A673 (cell line): ENCODE results near the gene TP53BP1. TPM values are rescaled to one million over a fixed set of nuclear protein-coding genes. Genes with fewer than 3 reads are reported as not detected.

ENCODE experiments used
- BruUV-seq: library from RNA; stranded (reverse); fragments of 400-500 nt; replicated peaks from 2 replicates; lab custom pipeline; 2021; lab: Mats Ljungman, UMichigan
- CTCF ChIA-PET: fragments of 300-600 bp; sonication (Branson Sonifier 250); formaldehyde crosslinking; loops from one replicate; lab custom pipeline; 2022; ENCODE audit warnings: antibody characterized with exemption; lab: Charles Lee
- POLR2A ChIA-PET: fragments of 300-600 bp; sonication (Branson Sonifier 250); formaldehyde crosslinking; loops from one replicate; lab custom pipeline; 2022; ENCODE audit warnings: antibody characterized with exemption; ENCODE audit not compliant: low non-redundant PET; lab: Charles Lee
- DNase-seq: peaks from one replicate; pipeline ENCODE4 v3.0.0-alpha.2; 2015; ENCODE audit warnings: low spot score
- H3K27ac ChIP-seq: fragments of 200-600 bp; sonication (generic); 2 replicates; pipeline ENCODE4 v1.5.1; 2016; ENCODE audit warnings: mixed run types, low read depth, mild to moderate bottlenecking, mixed read lengths, antibody characterized with exemption, low read length; ENCODE audit not compliant: poor library complexity, severe bottlenecking
- H3K27me3 ChIP-seq: fragments of 200-600 bp; sonication (generic); replicated peaks from 2 replicates; pipeline ENCODE4 v1.6.1; 2017; ENCODE audit warnings: mixed run types, low read depth, mild to moderate bottlenecking, mixed read lengths, antibody characterized with exemption, low read length; ENCODE audit not compliant: insufficient read depth, poor library complexity
- H3K36me3 ChIP-seq: fragments of 200-600 bp; sonication (generic); 2 replicates; pipeline ENCODE4 v1.6.1; 2016; ENCODE audit warnings: mixed run types, mild to moderate bottlenecking, mixed read lengths, antibody characterized with exemption, low read length; ENCODE audit not compliant: insufficient read depth, poor library complexity, severe bottlenecking
- H3K4me1 ChIP-seq: fragments of 200-600 bp; sonication (generic); 2 replicates; pipeline ENCODE4 v1.6.1; 2017; ENCODE audit warnings: mixed run types, mild to moderate bottlenecking, mixed read lengths, antibody characterized with exemption, low read length; ENCODE audit not compliant: insufficient read depth, poor library complexity, severe bottlenecking
- H3K4me3 ChIP-seq: fragments of 200-600 bp; sonication (generic); 2 replicates; pipeline ENCODE4 v1.5.1; 2016; ENCODE audit warnings: low read depth, mixed run types, mild to moderate bottlenecking, mixed read lengths, low read length; ENCODE audit not compliant: poor library complexity, severe bottlenecking
- H3K9me3 ChIP-seq: fragments of 200-600 bp; sonication (generic); 2 replicates; pipeline ENCODE4 v1.6.1; 2016; ENCODE audit warnings: mixed run types, low read depth, mild to moderate bottlenecking, mixed read lengths, antibody characterized with exemption, low read length; ENCODE audit not compliant: poor library complexity, severe bottlenecking
- EZH2 ChIP-seq: fragments of 200-600 bp; sonication (generic); IDR thresholded peaks from 2 replicates; pipeline ENCODE4 v1.6.1; 2017; ENCODE audit warnings: borderline replicate concordance, low read depth, mild to moderate bottlenecking, mixed read lengths, antibody characterized with exemption, low read length; ENCODE audit not compliant: poor library complexity, severe bottlenecking
- intact Hi-C: fragments of 100-400 bp; cut with micrococcal nuclease; formaldehyde crosslinking; loops from one replicate; pipeline ENCODE4 v1.10.0; 2022; ENCODE audit not compliant: unreplicated experiment
- total RNA-seq: library from RNA; stranded (reverse); gene quantifications from 2 replicates; pipeline ENCODE4 v1.2.3, GENCODE V29; 2021
- TF ChIP-seq, protein P1 (sequence below): fragments of 300-800, 200-600 bp; sonication (generic); conservative IDR thresholded peaks from 2 replicates; pipeline ENCODE4 v1.5.1; 2017; ENCODE audit warnings: low read depth, mild to moderate bottlenecking, antibody characterized with exemption, low read length, moderate library complexity, mixed read lengths

Gene TP53BP1
- total RNA-seq, 1 experiment from 2014 or later: 66.0 TPM

DNA sequence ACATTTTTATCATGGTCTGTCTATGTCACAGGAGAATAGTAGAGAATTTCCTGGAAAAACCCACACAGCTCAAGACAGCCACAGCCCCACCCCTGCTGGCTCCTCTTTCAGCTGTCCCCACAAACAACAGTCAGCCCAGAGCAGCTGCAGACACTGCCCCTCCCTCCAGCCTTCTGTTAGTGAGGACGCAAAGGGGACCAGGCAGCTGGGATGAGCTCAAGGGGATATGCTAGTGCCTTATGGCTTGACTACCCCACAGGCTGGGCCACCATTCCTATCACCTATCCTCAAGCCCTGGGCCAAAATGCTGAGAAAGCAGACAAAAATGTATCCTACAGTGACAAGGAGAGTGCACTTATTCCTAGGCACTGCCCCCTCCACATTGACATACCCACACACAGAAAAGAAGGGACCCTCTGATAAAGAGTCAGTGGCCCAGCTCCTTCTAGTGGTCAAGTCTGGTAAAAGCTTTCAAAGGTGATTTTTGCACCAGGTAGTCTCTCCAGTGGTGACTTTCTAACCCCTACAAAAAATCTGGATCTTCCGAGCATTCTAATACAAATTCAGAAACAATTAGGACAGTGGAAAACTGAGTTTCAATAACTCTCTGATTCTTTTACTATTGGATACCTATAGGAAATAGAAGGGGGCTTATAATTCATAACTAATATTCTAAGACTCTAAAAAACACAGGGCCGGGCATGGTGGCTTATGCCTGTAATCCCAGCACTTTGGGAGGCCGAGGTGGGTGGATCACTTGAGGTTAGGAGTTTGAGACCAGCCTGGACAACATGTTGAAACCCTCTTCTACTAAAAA, 21.5 kb upstream of the TP53BP1 start:
- Histone ChIP-seq H3K9me3 (no peaks in the 10 kb centered on the region), H3K27me3 (no peaks in the 10 kb centered on the region), H3K36me3 (no peaks in the 10 kb centered on the region), H3K4me1 (peaks cover 48% of the 10 kb centered on the region), H3K27ac (no peak overlapping the region), H3K4me3 (no peak overlapping the region)
- no peak for TF ChIP-seq EZH2
- TF ChIP-seq, protein P1, sequence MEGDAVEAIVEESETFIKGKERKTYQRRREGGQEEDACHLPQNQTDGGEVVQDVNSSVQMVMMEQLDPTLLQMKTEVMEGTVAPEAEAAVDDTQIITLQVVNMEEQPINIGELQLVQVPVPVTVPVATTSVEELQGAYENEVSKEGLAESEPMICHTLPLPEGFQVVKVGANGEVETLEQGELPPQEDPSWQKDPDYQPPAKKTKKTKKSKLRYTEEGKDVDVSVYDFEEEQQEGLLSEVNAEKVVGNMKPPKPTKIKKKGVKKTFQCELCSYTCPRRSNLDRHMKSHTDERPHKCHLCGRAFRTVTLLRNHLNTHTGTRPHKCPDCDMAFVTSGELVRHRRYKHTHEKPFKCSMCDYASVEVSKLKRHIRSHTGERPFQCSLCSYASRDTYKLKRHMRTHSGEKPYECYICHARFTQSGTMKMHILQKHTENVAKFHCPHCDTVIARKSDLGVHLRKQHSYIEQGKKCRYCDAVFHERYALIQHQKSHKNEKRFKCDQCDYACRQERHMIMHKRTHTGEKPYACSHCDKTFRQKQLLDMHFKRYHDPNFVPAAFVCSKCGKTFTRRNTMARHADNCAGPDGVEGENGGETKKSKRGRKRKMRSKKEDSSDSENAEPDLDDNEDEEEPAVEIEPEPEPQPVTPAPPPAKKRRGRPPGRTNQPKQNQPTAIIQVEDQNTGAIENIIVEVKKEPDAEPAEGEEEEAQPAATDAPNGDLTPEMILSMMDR: peak; percentile 70
- DNase-seq: peak; percentile 51
- ChIA-PET POLR2A (no interaction called here), CTCF (interaction anchor here (0.6 to 1.3 kb wide), 2 partner anchors 8 to 73 kb away, joined by 3 to 7 read pairs; no protein-coding TSS in a partner anchor)
- intact Hi-C loops: loop anchor here (10.0 kb wide), 1 partner anchor 70 kb away; no protein-coding TSS in a partner anchor
- BruUV-seq: no TSS peak

DNA sequence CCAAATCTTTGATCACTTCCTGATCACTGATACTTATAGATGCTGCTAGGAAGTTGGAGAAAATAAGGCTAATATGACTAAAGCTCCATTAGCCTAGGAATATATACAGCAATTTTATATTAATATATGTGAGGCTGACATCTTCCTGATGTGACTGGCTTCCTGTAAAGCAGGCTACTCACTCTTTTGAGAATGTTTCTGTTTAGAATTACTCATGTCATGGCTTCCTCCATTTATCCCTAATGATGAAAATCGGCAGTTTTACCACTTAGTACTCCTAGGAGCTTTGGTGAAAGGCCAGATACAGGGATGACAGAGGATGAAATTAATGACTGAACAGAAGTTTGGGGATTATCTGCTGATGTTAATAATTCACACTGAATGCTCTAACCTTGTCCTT, 20.6 kb upstream of the TP53BP1 start:
- intact Hi-C loops: loop anchor here (10.0 kb wide), 1 partner anchor 69 kb away; no protein-coding TSS in a partner anchor
- BruUV-seq: no TSS peak
- Histone ChIP-seq H3K9me3 (no peaks in the 10 kb centered on the region), H3K27me3 (no peaks in the 10 kb centered on the region), H3K36me3 (no peaks in the 10 kb centered on the region), H3K4me1 (peaks cover 50% of the 10 kb centered on the region), H3K27ac (no peak overlapping the region), H3K4me3 (no peak overlapping the region)
- ChIA-PET POLR2A (no interaction called here), CTCF (interaction anchor here (1.3 kb wide), 1 partner anchor 73 kb away, joined by 7 read pairs; no protein-coding TSS in a partner anchor)
- DNase-seq: no peak
- no peak for TF ChIP-seq EZH2
- TF ChIP-seq, protein P1: no peak

DNA sequence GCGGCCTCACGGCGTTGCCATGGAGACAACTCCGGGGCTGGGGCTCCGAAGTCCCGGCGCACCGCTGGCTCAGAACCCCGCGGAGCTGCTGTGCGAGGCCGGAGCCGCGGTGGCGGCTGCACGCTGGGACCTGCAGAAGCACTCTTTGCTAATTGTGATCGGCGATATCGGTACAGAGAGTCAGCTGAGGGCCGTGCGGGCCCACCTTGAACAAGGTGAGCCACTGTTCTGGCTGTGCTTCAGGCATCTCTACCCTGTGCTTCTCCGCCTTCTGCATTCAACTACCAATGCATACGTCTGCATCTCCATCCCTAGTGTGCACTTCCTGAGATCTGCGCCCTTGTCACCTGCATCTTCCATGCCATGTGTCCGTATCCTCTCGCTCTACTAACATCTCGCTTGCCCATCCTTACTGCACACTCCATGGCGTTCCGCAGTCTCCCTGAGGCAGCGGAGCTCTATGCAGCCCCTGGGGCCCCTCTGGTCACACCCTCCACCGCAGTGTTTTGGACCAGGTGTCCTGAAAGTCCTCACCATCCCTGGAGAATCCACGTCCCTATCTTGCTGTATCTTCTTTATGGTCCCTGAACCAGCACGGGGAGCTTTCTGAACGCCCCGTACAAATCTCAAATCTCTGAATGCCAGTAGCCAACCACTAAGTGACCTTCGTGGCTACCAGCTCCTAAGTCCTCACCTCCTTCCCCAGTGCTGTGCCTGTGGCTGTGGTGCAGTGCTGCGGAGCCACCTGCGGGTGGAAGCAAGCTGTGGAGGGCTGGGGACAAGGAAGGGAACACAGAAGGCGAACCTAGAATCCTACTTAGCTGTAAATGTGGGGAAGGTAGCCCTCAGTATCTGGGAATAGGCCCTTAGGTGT, 18.3 kb upstream of the TP53BP1 start:
- intact Hi-C loops: loop anchor here (10.0 kb wide), 1 partner anchor 66 kb away; no protein-coding TSS in a partner anchor
- Histone ChIP-seq H3K9me3 (no peaks in the 10 kb centered on the region), H3K27ac (no peak overlapping the region), H3K27me3 (no peaks in the 10 kb centered on the region), H3K4me1 (peaks cover 43% of the 10 kb centered on the region), H3K36me3 (no peaks in the 10 kb centered on the region), H3K4me3 (peak overlapping the region; percentile 49)
- no peak for TF ChIP-seq EZH2
- TF ChIP-seq, protein P1: peak; percentile 36; the same call in 1 of the 2 replicates
- POLR2A ChIA-PET: interaction anchor here (0.7 kb wide), 1 partner anchor 20 kb away, joined by 4 read pairs; no protein-coding TSS in a partner anchor
- BruUV-seq: no TSS peak
- CTCF ChIA-PET: interaction anchor here (1.8 kb wide), 1 partner anchor 70 kb away, joined by 6 read pairs; no protein-coding TSS in a partner anchor
- DNase-seq: peak; percentile 50
